ENCODE data around the gene IARS1.

- TF ChIP-seq CTCF (IDR thresholded peaks at IDR 0.05; ENCODE audit: low read depth, low read length) (no peak), MYC (IDR thresholded peaks at IDR 0.05; ENCODE audit: low read depth, low read length) (no peak), POLR2A (IDR thresholded peaks at IDR 0.05; ENCODE audit: extremely low read depth, insufficient read length) (no peak)
Measured at GRCh38 chr9:92300936-92301335, 7.4 kb upstream of the IARS1 start.
